Stimulated activated CD4-positive, alpha-beta T cell treated with anti-CD3 and anti-CD28 coated beads, Interleukin-4, amount 100 ng/mL, for 24 hours (primary cell): ENCODE measurements around the gene NLRP1.
A peak's percentile ranks its signal among the peaks of the same experiment; 100 is the strongest.

Experiments
- DNase-seq: peaks from one replicate; pipeline ENCODE4 v3.0.0-alpha.2; 2020

The NLRP1 gene

GRCh38 chr17:5511401-5512225 lies 72.7 kb downstream of the NLRP1 start:
- DNase-seq: no peak

- no peak for DNase-seq
These were observed 73.5 kb downstream of the NLRP1 start for GRCh38 chr17:5510771-5511170.

DNA sequence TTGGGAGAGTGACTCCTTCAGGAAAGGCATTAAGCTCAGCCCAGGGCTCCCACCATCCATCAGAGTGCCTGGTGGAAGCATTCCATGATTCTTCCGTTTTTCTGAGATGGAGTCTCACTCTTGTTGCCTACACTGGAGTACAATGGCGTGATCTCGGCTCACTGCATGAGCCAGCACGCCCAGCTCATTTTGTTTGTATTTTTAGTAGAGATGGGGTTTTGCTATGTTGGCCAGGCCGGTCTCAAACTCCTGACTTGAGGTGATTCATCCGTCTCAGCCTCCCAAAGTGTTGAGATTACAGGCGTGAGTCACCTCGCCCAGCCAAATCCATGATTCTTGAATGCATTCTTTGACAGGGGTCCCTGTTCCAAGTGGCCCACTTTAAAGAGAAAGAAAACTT lies 74.8 kb downstream of the NLRP1 start:
- DNase-seq: no peak

DNA sequence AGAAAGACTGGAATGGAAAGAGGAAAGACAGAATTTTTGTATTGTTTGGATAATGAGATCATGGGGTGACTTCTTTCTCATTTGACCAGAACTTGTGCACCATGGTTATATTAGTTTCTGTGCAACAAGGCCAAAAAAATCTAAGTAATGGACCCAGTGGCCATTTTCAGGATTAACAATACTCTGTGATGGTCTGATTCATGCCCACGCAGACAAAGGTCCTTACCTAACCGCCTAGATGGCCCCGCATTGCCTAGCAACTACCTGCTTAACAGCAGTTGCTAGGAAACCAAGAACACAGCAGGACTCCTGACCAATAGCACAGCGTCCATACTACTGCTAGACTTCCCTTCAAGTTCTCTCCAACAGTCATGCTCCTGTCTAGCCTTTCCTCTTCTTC lies 75.5 kb downstream of the NLRP1 start:
- no peak for DNase-seq

DNA sequence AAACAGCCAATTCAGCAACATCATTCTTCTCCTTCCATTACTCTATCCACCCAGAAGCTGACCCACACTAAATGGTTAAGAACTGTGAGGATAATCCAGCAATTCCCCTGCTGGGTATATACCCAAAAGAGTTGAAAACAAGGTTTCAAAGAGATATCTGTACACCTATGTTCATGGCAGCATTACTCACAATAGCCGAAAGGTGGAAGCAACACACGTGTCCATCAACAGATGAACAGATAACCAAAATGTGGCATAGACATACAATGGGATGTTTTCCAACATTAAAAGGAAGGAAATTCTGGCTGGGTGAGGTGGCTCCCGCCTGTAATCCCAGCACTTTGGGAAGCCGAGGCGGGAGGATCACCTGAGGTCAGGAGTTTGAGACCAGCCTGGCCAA lies 78.0 kb downstream of the NLRP1 start:
- no peak for DNase-seq

GRCh38 chr17:5502552-5502951 lies 81.8 kb downstream of the NLRP1 start:
- no peak for DNase-seq

- DNase-seq: no peak
These were observed 82.6 kb downstream of the NLRP1 start for GRCh38 chr17:5501685-5502084.

DNA sequence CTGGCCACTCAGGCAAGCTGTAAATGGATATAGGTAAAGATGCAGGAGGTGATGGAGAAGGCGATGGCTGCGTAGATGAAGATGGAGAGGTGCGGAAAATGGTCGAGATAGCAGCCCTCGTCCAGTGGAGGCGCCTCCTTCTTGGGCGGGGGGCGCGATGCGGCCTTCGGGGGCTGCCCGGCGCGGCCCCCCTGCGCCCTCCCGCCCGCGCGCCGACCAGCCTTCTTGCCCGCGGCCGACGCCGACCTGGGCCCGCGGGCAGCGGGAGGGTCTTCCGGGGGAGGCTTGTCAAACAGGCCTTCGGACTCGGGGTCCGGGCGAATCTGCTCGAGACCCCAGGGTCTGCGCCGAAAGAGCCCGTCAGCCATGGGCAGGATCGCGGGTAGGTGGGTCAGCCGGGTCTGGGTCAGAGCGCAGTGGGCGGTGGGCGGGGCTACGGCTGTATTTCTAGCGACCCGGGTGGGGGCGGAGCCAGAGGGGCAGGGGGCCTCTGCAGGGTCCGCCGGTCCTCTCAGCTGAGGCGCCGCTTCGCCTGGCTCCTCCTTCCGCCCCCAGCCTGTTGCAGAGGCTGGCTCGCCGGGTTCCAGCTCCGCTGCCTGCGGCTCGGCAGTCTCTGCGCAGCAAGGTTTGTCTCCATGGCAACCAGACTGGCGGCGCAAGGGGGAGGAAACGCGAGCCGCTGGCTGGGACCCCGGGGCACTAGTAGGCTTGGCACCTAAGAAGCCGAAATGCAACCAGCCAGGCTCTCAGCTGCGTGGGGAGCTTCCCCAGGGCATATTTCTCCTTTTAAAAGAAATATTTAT lies 83.5 kb downstream of the NLRP1 start:
- peak; percentile 68 for DNase-seq

DNA sequence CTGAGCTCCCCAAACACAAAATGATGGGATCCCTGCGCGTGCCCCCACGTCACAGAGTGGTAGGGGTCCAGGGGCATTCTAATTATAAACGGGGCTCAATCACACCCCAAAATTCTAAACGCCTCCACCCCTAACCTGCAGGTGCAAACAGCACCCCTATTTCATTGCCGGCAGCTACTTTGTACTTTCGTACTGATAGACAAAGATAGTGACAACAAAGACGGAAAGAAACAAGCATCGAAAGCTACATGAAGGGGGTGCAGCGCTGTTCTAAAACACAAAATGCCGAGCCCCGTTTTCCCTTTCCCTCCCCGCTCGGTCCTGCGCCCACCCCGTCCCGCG lies 84.1 kb downstream of the NLRP1 start:
- DNase-seq: no peak

GRCh38 chr17:5499476-5500231 lies 84.7 kb downstream of the NLRP1 start:
- DNase-seq: peak; percentile 15

GRCh38 chr17:5492970-5493369 lies 91.3 kb downstream of the NLRP1 start:
- DNase-seq: no peak

DNA sequence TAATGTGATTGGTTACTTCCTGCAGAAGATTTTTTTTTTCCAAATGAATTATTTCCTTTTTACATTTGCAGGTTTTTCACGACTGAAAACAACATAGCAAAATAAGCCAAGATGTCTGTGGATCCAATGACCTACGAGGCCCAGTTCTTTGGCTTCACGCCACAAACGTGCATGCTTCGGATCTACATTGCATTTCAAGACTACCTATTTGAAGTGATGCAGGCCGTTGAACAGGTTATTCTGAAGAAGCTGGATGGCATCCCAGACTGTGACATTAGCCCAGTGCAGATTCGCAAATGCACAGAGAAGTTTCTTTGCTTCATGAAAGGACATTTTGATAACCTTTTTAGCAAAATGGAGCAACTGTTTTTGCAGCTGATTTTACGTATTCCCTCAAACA lies 95.6 kb downstream of the NLRP1 start:
- DNase-seq: no peak

DNA sequence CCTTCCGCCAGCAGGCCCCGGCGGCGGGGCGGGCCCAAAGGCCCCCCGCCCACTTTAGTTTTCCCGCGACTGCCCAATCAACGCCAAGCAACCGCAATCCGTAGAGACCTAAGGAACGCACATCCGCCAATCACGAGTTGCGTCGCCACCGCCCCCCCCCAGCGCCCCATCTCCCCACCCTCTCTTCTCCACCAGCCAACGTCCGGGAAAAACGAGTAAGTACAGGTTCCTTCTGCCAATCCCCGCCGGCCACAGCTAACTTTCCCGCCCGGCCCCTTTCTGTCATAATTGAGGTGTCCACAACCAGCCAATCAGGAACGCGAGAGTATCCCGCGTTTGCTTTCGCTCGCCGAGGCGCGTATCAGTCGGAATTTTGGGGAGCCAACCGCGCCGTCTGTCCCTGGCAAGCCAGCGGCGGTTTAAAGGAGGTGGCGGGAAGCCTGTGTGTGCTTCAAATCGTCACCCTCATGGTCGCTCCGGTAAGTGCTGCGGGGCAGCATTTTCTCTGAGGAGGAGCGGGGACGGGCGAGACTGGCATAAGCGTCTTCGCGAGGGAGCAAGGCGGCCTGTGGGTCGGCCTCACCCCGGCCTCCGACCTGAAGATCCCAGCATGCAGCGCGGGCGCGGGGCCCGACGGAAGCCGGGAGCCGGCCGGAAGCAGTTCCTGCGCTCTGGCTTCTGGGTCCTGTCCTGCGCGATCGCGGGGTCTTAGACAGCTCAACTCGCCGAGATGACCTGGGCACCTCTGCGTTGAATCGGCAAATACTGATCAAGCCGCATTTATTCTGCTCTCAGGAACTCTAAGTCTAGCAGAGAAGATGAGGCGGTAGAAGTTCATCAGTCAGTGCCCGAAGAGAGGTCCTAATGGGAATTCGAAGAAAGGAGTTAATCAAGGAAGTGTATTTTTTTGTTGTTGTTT lies 97.8 kb downstream of the NLRP1 start, which contains the start of gene MIS12:
Gene MIS12 (plus strand): TSS at position 361 of the 919 bp plus-strand sequence. CDS start 2,297 bp downstream, outside the sequence.
- peak; percentile 99 for DNase-seq

DNA sequence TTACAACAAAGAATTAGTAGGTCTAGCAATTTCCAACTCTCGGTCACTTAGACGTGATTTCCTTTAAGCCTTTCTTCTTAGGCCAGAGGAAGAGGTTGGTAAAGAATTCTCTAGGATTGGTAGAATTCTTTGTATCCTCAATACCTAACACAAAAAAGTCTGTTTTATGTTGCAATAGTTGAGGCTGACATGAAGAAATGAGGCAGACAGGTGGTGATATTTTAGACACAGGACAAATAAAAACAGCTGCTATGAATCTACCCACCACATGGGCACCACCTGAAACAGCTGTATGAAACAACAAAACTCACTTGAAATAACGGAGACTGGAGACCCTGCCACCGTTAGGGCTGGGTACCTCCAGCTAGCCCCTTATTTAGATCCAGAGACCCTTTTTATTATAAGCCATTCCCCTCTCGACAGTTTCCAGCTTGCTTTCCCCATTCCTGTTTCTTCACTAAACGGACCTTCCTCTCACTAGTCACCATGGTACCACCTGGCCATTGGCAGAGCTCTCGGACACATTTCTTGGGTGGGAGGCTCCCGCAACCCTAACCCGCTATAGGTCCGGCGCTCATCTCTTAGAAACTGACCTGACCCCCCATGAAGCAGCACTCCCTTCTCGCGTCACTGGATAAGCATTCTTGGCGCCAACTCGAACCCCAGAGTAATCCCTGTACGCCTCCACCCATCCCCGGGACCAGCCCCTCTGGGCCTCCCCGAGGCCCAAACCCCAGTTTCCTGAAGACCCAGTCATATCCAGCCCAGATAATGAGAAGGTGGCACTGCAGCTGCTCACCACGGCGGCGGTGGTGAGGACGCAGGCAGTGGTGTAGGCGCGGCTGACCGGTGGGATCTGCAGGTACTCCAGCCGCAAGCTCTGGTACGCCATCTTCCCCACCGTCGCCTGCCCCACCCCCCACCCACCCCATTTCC lies 98.8 kb downstream of the NLRP1 start, which contains the start of gene DERL2:
Gene DERL2 (minus strand): TSS at position 909 of the 936 bp plus-strand sequence. CDS start 17 bp downstream, at position 892.
- DNase-seq: no peak

DNA sequence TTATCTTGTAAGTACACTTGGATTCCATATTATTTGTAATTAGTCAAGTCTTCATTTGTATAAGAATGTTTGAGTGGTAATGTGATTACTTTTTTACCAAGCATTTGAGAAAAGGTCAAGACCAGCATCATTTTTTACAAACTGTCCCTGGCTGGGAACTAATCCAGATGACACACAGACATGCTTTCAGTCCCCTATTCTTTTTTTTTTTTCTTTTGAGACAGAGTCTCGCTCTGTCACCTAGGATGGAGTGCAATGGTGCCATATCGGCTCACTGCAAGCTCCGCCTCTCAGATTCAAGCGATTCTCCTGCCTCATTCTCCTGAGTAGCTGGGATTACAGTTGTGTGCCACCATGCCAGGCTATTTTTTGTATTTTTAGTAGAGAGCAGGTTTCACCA lies 102.9 kb downstream of the NLRP1 start:
- DNase-seq: no peak

GRCh38 chr17:5480962-5481361 lies 103.3 kb downstream of the NLRP1 start:
- no peak for DNase-seq

DNA sequence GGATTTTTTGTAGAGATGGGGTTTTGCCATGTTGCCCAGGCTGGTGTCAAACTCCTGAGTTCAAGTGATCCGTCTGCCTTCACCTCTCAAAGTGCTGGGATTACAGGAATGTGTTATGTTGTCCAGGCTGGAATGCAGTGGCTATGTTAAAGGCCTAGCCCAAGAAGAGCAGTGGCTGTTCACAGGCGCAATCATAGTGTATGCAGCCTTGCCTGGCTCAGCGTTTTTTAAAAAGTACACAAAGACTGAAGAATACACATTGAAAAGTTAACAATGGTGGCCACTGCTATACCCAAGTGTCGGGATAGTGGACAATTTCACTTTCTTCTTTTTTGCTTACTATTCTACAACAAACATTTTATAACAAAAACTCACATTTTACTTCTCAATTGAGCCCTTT lies 105.3 kb downstream of the NLRP1 start:
- no peak for DNase-seq

DNA sequence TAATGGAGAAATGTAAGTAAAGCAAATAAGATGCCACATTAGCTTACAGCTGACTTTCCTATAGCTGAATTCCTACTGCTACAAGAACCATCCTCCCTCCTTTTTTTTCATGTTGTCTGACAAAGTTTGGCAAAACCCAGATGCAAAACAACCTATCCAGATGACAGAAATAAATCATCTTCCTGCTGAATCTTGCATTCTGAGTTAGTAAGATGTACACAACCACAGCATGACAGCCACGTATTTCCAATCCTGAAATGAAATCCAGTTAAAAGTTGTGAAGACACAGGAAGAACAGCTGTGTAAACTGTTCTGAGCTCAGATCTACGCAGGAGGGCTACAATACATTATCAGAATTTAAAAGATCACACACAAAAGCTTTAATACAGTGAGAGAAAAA lies 110.4 kb downstream of the NLRP1 start:
- DNase-seq: no peak

DNA sequence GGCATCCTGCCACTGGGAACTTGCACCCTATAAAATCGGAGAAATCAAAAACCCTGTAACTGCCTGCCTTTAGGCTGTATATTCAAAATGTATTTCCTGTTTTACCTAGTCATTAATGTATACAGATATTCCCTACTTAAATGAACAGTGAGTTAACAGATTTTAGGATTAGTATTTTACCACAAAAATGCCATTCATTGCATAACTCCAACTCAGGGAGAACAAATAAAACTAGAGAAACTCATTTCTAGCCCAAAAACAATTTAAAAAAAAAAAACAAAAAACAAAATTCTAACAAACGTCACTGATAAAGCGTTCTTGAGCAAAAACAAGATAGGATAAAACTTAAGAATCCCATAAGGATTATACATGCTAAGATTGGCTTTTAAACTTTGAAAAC lies 111.8 kb downstream of the NLRP1 start:
- no peak for DNase-seq

GRCh38 chr17:5468075-5468473 lies 116.2 kb downstream of the NLRP1 start:
- DNase-seq: peak; percentile 30

DNA sequence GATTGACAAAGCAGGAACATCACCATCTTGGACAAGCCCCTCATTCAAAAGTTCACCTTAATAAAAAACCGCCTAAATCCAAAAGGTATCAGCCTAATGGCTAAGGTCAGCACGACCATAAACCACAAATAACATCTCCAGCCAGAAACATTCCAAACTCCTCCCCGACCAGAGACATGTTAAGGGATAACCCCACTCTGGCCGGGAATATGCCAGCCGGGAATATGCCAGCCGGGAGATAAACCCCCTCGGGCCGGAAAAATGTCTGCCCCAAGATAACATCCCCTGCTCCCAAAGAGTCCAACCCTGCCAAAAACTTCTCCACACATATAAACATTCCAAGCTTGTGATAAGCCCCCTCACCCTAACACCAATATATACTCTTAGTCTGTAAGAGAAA lies 116.9 kb downstream of the NLRP1 start:
- DNase-seq: no peak
